ENCODE data around the gene HOXD4.

The HOXD4 gene

DNA sequence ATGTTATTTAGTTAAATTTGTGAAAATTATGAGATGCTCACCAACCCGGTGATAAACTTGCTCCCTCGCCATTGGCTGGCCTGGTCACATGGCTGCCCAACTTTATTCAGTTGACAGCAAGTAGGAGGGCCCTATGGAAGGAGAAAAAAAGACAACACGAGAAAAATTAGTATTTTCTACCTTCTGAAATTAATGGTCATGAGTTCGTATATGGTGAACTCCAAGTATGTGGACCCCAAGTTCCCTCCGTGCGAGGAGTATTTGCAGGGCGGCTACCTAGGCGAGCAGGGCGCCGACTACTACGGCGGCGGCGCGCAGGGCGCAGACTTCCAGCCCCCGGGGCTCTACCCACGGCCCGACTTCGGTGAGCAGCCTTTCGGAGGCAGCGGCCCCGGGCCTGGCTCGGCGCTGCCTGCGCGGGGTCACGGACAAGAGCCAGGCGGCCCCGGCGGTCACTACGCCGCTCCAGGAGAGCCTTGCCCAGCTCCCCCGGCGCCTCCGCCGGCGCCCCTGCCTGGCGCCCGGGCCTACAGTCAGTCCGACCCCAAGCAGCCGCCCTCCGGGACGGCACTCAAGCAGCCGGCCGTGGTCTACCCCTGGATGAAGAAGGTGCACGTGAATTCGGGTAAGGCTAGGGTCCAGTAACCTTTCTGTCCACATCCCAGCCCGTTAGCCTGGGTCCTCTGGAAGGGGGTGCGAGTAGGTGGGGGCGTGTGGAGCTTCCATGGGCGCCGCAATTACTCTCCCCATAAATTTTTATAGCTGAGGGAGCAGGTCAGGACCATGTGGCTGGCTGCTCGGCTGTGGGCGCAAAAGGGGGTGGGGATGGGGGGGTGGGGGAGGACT is at the start of gene HOXD4:
Gene HOXD4 (plus strand): TSS at position 109 of the 846 bp plus-strand sequence. CDS start 84 bp downstream, at position 193.
- DNase-seq: peak; percentile 33

- DNase-seq: no peak
Measured at GRCh38 chr2:176101842-176102241, 49.5 kb upstream of the HOXD4 start.

DNA sequence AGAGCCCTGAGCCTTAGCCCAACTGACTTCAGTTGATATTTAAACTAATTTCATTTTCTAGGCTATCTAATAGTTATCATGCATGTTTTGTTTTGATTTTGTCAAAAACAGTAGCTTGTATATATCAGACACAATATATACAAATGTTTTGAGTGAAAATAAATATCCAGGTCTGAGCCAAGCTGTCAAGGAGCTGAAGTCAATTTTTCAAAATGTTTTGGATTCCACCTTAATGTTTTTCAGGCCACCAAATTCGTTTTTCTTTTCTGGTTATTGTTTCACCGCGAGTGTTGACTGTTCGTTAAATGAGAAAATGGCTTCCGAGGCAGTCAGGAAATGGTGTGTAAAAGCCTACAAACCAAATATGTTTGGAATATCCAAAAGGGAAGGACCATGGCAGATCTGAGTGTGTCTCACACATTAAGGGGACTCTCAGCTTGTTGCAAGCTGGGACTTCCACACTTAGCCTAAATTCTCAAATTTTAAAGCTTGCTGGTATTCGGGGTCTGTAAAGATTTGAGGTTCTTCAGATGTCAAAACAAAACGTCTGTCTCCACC is 49.0 kb upstream of the HOXD4 start:
- DNase-seq: no peak

DNA sequence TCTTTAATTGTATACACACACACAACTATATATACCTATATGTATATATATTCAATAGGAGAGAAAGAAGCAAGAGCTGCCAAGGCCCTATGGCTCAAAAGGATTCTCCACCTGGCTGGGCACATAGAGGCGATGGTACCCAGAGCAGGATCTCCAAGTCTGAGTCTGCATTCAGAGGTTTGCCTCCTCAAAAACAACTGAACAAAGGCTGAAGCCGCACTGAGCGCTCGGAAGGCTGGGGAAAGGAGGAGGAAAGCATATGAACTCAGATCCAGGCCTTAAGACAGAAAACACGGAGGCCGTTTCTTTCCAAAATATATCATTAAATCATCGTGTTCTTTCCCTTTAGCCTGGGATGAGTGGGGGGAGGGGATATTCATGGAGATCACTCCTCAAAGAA is 48.2 kb upstream of the HOXD4 start:
- DNase-seq: no peak

- DNase-seq: no peak
Measured at GRCh38 chr2:176103742-176104315, 47.5 kb upstream of the HOXD4 start.

GRCh38 chr2:176104316-176105077 is 46.9 kb upstream of the HOXD4 start:
- DNase-seq: peak; percentile 67

DNA sequence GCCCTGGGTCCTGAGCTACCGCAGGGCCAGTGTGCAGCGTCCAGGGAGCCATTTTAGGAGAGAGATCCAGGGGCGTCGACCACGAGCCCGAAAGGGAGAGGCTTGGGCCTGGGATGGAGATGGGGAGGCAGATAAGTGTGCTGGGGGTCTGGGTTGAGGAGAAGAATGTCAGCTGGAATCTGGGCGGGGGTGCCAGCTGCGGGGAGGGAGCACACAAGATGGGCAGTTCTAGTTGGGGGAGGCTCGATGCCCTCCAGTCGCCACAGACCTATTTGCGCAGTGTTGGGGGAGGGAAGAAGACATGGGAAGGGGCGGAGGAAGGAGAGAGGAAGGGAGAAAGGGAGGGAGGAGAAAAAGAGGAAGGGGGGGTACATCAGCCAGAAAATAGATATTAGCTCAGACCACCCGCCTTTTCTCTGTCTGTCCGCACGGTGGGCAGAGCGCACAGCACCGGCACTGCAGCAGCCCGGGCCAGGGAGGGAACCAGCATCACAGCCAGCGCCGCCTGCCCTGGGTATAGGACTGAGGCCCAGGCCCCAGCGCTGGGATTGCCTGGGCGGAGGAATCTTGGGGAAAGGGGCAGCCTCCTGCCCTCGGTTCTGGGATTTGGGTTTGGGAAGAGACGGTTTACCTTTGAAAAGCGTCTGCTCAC is 46.1 kb upstream of the HOXD4 start:
- DNase-seq: no peak

GRCh38 chr2:176105730-176106580 is 45.4 kb upstream of the HOXD4 start:
- DNase-seq: no peak

- DNase-seq: no peak
Measured at GRCh38 chr2:176106581-176107539, 44.5 kb upstream of the HOXD4 start, which contains the start of gene HOXD11. TSS of gene HOXD11 (plus strand) at chr2:176107280. CDS start at chr2:176107356, 76 bp downstream.

GRCh38 chr2:176107731-176108181 is 43.6 kb upstream of the HOXD4 start:
- DNase-seq: no peak

DNA sequence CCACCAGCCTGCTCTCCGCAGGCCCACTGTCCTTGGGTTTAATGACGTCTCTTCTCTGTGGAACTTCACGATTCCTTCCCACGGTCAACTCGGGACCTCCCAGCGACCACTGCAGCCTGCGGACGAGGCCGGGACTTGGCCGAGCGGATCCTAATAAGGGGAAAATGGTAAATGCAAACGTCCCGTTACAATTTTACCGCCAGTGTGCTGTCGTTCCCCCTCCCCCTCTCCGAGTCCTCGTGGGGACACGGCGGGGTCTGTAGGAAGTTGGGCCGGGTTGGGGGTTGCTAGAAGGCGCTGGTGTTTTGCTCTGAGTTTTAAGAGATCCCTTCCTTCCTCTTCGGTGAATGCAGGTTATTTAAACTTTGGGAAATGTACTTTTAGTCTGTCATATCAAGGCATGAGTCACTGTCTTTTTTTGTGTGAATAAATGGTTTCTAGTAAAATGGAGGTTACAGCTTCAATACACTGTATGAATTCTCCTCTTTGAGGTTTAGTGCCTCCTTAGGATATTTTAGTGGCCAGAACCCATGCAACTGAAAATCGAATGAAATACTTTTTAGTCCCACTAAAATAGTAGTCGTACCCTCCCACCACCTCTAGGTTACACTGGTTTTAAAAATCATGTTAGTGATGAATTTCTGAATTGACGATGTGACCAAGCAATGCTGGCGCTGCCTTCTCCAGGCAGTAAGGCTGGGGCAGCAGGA is 42.0 kb upstream of the HOXD4 start:
- DNase-seq: no peak

- DNase-seq: no peak
Measured at GRCh38 chr2:176109946-176110345, 41.4 kb upstream of the HOXD4 start.

DNA sequence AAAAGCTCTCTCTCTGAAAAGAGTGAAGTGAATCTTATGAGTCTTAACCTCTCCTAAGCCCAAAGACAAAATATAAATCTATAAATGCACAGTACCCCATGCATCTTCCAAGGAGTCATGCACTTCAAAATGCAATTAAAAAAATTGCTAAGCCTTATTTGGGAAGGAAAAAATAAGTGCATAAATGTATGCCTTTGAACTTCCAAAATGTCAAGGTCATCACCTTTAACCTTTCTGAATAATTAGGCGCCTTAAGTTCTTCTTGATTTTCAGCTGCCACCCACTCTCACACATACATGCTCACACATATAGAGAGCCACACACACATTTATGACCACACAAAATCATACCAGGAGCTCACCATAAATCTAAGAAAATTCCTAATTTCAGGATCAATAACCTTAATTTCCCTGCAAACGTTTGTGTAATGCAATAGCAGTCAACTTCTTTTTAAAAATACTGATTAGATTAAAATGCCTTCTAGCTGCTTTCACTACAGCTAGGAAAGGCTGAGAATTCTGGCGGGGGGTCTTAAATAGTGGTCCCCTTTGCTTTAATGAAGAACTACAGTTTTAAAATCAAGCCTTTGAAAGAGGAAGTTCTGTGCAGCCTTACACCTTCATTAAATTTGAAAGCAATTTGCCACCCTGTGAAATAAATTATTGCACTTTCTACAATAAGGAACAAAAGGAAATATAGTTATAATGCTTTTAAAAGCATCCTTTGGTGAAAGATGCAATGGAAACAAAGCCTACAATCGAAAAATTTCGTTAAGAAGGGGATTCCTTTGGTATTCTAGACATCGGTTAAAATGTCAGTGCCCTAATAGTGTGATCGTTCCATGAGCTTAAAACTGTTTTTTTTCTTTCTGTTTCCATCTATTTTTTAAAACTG is 40.7 kb upstream of the HOXD4 start:
- DNase-seq: no peak

DNA sequence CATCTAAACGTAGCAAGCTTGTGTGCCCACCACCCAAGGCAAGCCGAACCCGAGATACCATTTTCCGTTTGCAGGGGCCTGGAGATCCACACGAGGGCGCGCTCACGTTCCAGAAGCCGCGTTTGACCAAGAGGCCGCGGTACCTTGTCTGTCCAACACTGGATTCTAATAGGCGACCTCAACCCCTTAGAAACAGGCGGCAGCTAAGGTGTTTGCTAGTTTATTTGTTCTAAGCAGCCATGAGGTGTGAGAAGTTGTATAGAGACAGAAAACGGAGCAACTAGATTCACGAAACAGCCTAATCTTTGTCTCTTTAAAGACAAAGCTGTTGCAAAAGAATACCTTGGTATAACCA is 40.1 kb upstream of the HOXD4 start:
- DNase-seq: peak; percentile 91

DNA sequence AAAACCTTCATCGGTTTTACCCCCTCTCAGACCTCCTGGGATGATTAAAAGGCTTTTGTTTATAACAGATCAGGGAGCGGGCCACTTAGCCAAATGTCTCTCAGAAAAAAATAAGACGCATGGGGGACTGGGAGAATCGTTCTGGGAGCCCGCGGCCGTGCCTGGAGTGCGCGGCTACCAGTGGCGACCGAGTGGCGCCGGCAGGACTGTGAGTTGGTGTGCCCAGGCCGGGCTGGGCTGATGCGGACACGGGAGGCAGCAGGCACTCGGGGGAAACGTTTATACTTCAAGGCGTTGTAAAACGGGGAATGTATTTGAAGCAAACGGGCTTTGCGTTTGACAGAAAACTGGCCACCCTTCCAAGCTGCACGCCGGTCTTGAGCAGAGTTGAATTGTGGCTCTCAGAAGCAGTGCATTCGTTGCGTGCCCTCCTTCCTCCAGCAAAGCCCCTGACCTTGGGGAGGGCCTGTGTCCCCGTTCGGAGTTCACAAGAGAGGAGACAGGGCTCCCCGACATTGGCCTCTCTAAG is 39.4 kb upstream of the HOXD4 start:
- no peak for DNase-seq

- DNase-seq: no peak
Measured at GRCh38 chr2:176112375-176113302, 38.7 kb upstream of the HOXD4 start.

Measured in eye (tissue), 1 donor.